ENCODE measurements around the gene SLC25A22.

- TF ChIP-seq CTCF (optimal IDR thresholded peaks at IDR 0.05 in 1 of 3, IDR thresholded peaks at IDR 0.05 in 1 of 3, conservative IDR thresholded peaks at IDR 0.05 in 1 of 3; ENCODE audit: extremely low read depth in 1 of 3, insufficient read depth in 2 of 3, low read length in 3 of 3) (no peak), EZH2 (IDR thresholded peaks at IDR 0.05; ENCODE audit: low read length) (no peak)
These were observed 23.0 kb downstream of the SLC25A22 start for GRCh38 chr11:774873-775592.
